ENCODE data around the gene S1PR1.

Gene S1PR1

GRCh38 chr1:101290119-101290921 is 53.5 kb downstream of the S1PR1 start:
- TF ChIP-seq RAD21 (IDR thresholded peaks at IDR 0.05; ENCODE audit: low read depth) (no peak), REST (IDR thresholded peaks at IDR 0.05; ENCODE audit: low read depth) (no peak), MAX (IDR thresholded peaks at IDR 0.05) (no peak), CEBPB (IDR thresholded peaks at IDR 0.05) (no peak), CREB1 (IDR thresholded peaks at IDR 0.05; ENCODE audit: low read depth) (no peak), USF1 (IDR thresholded peaks at IDR 0.05) (no peak), NFIC (IDR thresholded peaks at IDR 0.05) (no peak), ZBTB7A (IDR thresholded peaks at IDR 0.05; ENCODE audit: low read depth) (no peak), FOXM1 (IDR thresholded peaks at IDR 0.05; ENCODE audit: borderline replicate concordance, low read depth) (no peak), TEAD4 (IDR thresholded peaks at IDR 0.05) (no peak), EP300 (IDR thresholded peaks at IDR 0.05; ENCODE audit: borderline replicate concordance) (no peak)
